CD4-positive, alpha-beta memory T cell (primary cell): Measurements from ENCODE around the gene NR2C1. TPM values are rescaled to one million over a fixed set of nuclear protein-coding genes. Genes with fewer than 3 reads are reported as not detected.
A peak's percentile ranks its signal among the peaks of the same experiment; 100 is the strongest.

Source experiments
- CTCF ChIA-PET: fragments of 350-600 bp; sonication (Branson Sonifier 250); formaldehyde crosslinking; loops from one replicate; lab custom pipeline; 2021; ENCODE audit warnings: inconsistent platforms; ENCODE audit not compliant: partially characterized antibody; lab: Charles Lee
- POLR2A ChIA-PET: fragments of 350-600 bp; sonication (Branson Sonifier 250); formaldehyde crosslinking; loops from one replicate; lab custom pipeline; 2021; ENCODE audit not compliant: partially characterized antibody; lab: Charles Lee
- DNase-seq, 5 donors: peaks; one replicate each; pipeline versions ENCODE4 v3.0.0 to v3.0.0-alpha.2; 2020 to 2022; ENCODE audit warnings: mixed read lengths in 1 of 5
- H3K27ac ChIP-seq: one replicate; pipeline ENCODE4 v1.7.0; 2013; ENCODE audit warnings: low read depth, low read length
- H3K27me3 ChIP-seq: 2 replicates; pipeline ENCODE4 v1.7.0; 2013; ENCODE audit warnings: mild to moderate bottlenecking, low read length, moderate library complexity; ENCODE audit not compliant: insufficient read depth
- H3K36me3 ChIP-seq: 2 replicates; pipeline ENCODE4 v1.7.0; 2013; ENCODE audit warnings: mild to moderate bottlenecking, low read length, moderate library complexity; ENCODE audit not compliant: insufficient read depth
- H3K4me1 ChIP-seq: 2 replicates; pipeline ENCODE4 v1.7.0; 2013; ENCODE audit warnings: mild to moderate bottlenecking, low read length, moderate library complexity; ENCODE audit not compliant: insufficient read depth
- H3K4me3 ChIP-seq, 2 donors: one replicate each; pipeline ENCODE4 v1.7.0; 2013; ENCODE audit warnings: low read length in 2 of 2, mild to moderate bottlenecking in 1 of 2
- H3K9me3 ChIP-seq, 2 donors: one replicate each; pipeline ENCODE4 v1.7.0; 2013; ENCODE audit warnings: low read length in 2 of 2, control low read depth in 1 of 2; ENCODE audit not compliant: control insufficient read depth in 1 of 2
- H3K27ac Mint-ChIP-seq, 7 donors: one replicate each; pipeline ENCODE4 v1.8.0; 2020 to 2021; ENCODE audit warnings: mixed read lengths in 7 of 7, mild to moderate bottlenecking in 6 of 7, inconsistent platforms in 3 of 7, moderate library complexity in 3 of 7
- H3K27me3 Mint-ChIP-seq, 2 donors: one replicate each; pipeline ENCODE4 v1.8.0; 2020 to 2021; ENCODE audit warnings: mixed read lengths in 2 of 2
- H3K36me3 Mint-ChIP-seq, 2 donors: one replicate each; pipeline ENCODE4 v1.8.0; 2020 to 2021; ENCODE audit warnings: mixed read lengths in 2 of 2, inconsistent platforms in 1 of 2, mild to moderate bottlenecking in 1 of 2
- H3K4me1 Mint-ChIP-seq, 4 donors: one replicate each; pipeline ENCODE4 v1.8.0; 2020 to 2021; ENCODE audit warnings: mixed read lengths in 4 of 4, mild to moderate bottlenecking in 1 of 4
- H3K4me3 Mint-ChIP-seq, 8 donors: one replicate each; pipeline ENCODE4 v1.8.0; 2020 to 2021; ENCODE audit warnings: mixed read lengths in 8 of 8, mild to moderate bottlenecking in 7 of 8, moderate library complexity in 6 of 8, inconsistent platforms in 3 of 8
- H3K9me3 Mint-ChIP-seq, 8 donors: one replicate each; pipeline ENCODE4 v1.8.0; 2020 to 2021; ENCODE audit warnings: mixed read lengths in 8 of 8, mild to moderate bottlenecking in 5 of 8, inconsistent platforms in 3 of 8, moderate library complexity in 1 of 8
- intact Hi-C: fragments of 100-400 bp; cut with micrococcal nuclease; formaldehyde crosslinking; loops from one replicate; pipeline ENCODE4 v1.15.1; 2023
- polyA plus RNA-seq, 2 donors: library from polyadenylated mRNA; unstranded; fragments of 300-500 nt; fragmentation: Illumina TruSeq; gene quantifications; one replicate each; pipeline ENCODE4 v1.2.3, GENCODE V29; 2021
- total RNA-seq, 2 experiments: library from RNA; stranded (reverse); gene quantifications; one replicate each; pipeline ENCODE4 v1.2.3, GENCODE V29; 2021

NR2C1 gene
- total and polyA plus RNA-seq, 4 experiments from 2014 or later, result 8.5 to 55.4 (median 29.6) TPM

DNA sequence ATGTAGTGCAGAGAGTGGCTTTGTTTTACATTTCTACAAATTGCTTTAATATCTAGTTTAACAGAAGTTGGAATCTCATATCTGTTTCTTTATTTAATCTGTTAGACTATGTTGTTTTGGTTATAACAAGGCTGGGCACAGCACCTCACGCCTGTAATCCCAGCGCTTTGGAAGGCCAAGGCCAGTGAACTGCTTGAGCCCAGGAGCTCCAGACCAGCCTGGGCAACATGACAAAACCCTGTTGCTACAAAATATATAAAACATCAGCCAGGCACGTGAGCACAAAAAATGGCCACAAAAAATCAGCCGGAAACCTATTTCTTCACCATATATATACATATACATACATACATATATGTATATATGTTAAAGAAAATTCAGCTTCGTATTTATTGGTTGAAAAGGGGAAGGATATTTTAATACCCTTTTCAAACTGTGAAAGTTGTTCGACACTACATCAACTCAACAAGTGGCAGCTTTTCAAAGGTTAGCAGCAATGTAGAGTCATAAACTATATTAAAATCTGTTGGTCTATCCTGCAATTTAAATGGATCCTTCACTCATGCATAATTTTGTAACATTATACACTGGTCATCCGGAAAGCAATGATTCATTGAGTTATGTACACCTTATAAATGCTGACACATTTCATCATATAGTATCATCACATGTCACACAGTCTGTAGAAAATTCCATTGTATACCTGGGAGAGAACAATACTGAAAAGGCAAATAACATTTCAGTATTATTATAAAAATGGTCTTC is 7.1 kb downstream of the NR2C1 start:
- H3K27me3 Mint-ChIP-seq, result no peaks in the 10 kb centered on the region
- H3K27ac Mint-ChIP-seq, result no peak overlapping the region
- H3K4me3 Mint-ChIP-seq, result no peak overlapping the region
- DNase-seq, result no peak
- no peaks in the 10 kb centered on the region for H3K27me3 ChIP-seq
- CTCF ChIA-PET, result no interaction called here
- H3K4me1 Mint-ChIP-seq, result peaks cover 16 to 27% (median 22%) of the 10 kb centered on the region in 4 donors
- H3K27ac ChIP-seq, result no peak overlapping the region
- POLR2A ChIA-PET, result no interaction called here
- H3K4me1 ChIP-seq, result peaks cover 10% of the 10 kb centered on the region
- intact Hi-C loops, result no loop called here
- H3K9me3 Mint-ChIP-seq, result no peaks in the 10 kb centered on the region
- H3K36me3 Mint-ChIP-seq, result peaks cover 26 to 41% of the 10 kb centered on the region in 2 donors
- H3K36me3 ChIP-seq, result no peaks in the 10 kb centered on the region
- H3K4me3 ChIP-seq, result no peak overlapping the region
- no peaks in the 10 kb centered on the region for H3K9me3 ChIP-seq

- H3K27me3 ChIP-seq, result no peaks in the 10 kb centered on the region
- no peaks in the 10 kb centered on the region for H3K4me1 ChIP-seq
- POLR2A ChIA-PET, result no interaction called here
- no peak overlapping the region for H3K27ac Mint-ChIP-seq
- no peak for DNase-seq
- H3K4me3 ChIP-seq, result no peak overlapping the region
- no peaks in the 10 kb centered on the region for H3K27me3 Mint-ChIP-seq
- no peak overlapping the region for H3K4me3 Mint-ChIP-seq
- peaks cover 4 to 7% (median 5%) of the 10 kb centered on the region in 4 donors for H3K4me1 Mint-ChIP-seq
- CTCF ChIA-PET, result no interaction called here
- no peaks in the 10 kb centered on the region for H3K9me3 Mint-ChIP-seq
- H3K36me3 Mint-ChIP-seq, result peaks cover 31 to 58% of the 10 kb centered on the region in 2 donors
- H3K27ac ChIP-seq, result no peak overlapping the region
- intact Hi-C loops, result no loop called here
- no peaks in the 10 kb centered on the region for H3K9me3 ChIP-seq
- peaks cover 30% of the 10 kb centered on the region for H3K36me3 ChIP-seq
These were observed 12.5 kb downstream of the NR2C1 start for GRCh38 chr12:95060951-95061350.

GRCh38 chr12:95059984-95060383 is 13.4 kb downstream of the NR2C1 start:
- intact Hi-C loops, result no loop called here
- ChIA-PET CTCF (no interaction called here), POLR2A (interaction anchor here (0.6 kb wide), 1 partner anchor 13 kb away, joined by 4 read pairs; no protein-coding TSS in a partner anchor)
- Histone ChIP-seq H3K27ac (no peak overlapping the region), H3K4me1 (no peaks in the 10 kb centered on the region), H3K9me3 (no peaks in the 10 kb centered on the region), H3K27me3 (no peaks in the 10 kb centered on the region), H3K4me3 (no peak overlapping the region), H3K36me3 (peaks cover 31% of the 10 kb centered on the region)
- Mint-ChIP-seq H3K36me3 (peaks cover 37 to 62% of the 10 kb centered on the region in 2 donors), H3K27me3 (no peaks in the 10 kb centered on the region), H3K9me3 (no peaks in the 10 kb centered on the region), H3K27ac (no peak overlapping the region), H3K4me1 (peaks cover 4 to 7% (median 5%) of the 10 kb centered on the region in 4 donors), H3K4me3 (no peak overlapping the region)
- DNase-seq, result no peak

GRCh38 chr12:95057424-95057823 is 16.0 kb downstream of the NR2C1 start:
- CTCF ChIA-PET, result no interaction called here
- POLR2A ChIA-PET, result interaction anchor here (0.8 kb wide), 1 partner anchor 16 kb away, joined by 3 read pairs; the partner anchor contains the start of gene NR2C1
- Histone ChIP-seq H3K4me3 (no peak overlapping the region), H3K27ac (no peak overlapping the region), H3K27me3 (no peaks in the 10 kb centered on the region), H3K4me1 (no peaks in the 10 kb centered on the region), H3K9me3 (no peaks in the 10 kb centered on the region), H3K36me3 (peaks cover 31% of the 10 kb centered on the region)
- H3K27me3 Mint-ChIP-seq, result no peaks in the 10 kb centered on the region
- H3K9me3 Mint-ChIP-seq, result no peaks in the 10 kb centered on the region
- peaks cover 32 to 54% of the 10 kb centered on the region in 2 donors for H3K36me3 Mint-ChIP-seq
- intact Hi-C loops, result no loop called here
- no peak for DNase-seq
- H3K4me3 Mint-ChIP-seq, result no peak overlapping the region
- H3K27ac Mint-ChIP-seq, result peak overlapping the region in 1 of 7 donors; percentile 48
- no peaks in the 10 kb centered on the region for H3K4me1 Mint-ChIP-seq

GRCh38 chr12:95055057-95055456 is 18.4 kb downstream of the NR2C1 start:
- H3K27me3 Mint-ChIP-seq, result no peaks in the 10 kb centered on the region
- H3K36me3 ChIP-seq, result peaks cover 35% of the 10 kb centered on the region

GRCh38 chr12:95054206-95054605 is 19.2 kb downstream of the NR2C1 start:
- intact Hi-C loops, result no loop called here
- H3K4me1 ChIP-seq, result no peaks in the 10 kb centered on the region
- H3K36me3 Mint-ChIP-seq, result peaks cover 35 to 47% of the 10 kb centered on the region in 2 donors
- H3K4me3 Mint-ChIP-seq, result no peak overlapping the region
- H3K27me3 Mint-ChIP-seq, result no peaks in the 10 kb centered on the region
- no peaks in the 10 kb centered on the region for H3K4me1 Mint-ChIP-seq
- H3K27ac Mint-ChIP-seq, result no peak overlapping the region
- DNase-seq, result no peak
- ChIA-PET CTCF (no interaction called here), POLR2A (no interaction called here)
- H3K9me3 Mint-ChIP-seq, result no peaks in the 10 kb centered on the region
- H3K4me3 ChIP-seq, result no peak overlapping the region
- H3K27ac ChIP-seq, result no peak overlapping the region
- H3K9me3 ChIP-seq, result no peaks in the 10 kb centered on the region
- H3K27me3 ChIP-seq, result no peaks in the 10 kb centered on the region
- H3K36me3 ChIP-seq, result peaks cover 29% of the 10 kb centered on the region

More at GRCh38 chr12:95055057-95055456, 18.4 kb downstream of the NR2C1 start:
- CTCF ChIA-PET, result no interaction called here
- no peaks in the 10 kb centered on the region for H3K27me3 ChIP-seq
- no peak for DNase-seq
- no peaks in the 10 kb centered on the region for H3K4me1 ChIP-seq
- Mint-ChIP-seq H3K4me1 (no peaks in the 10 kb centered on the region), H3K36me3 (peaks cover 34 to 52% of the 10 kb centered on the region in 2 donors), H3K27ac (no peak overlapping the region), H3K9me3 (no peaks in the 10 kb centered on the region), H3K4me3 (no peak overlapping the region)
- H3K27ac ChIP-seq, result no peak overlapping the region
- intact Hi-C loops, result no loop called here
- POLR2A ChIA-PET, result no interaction called here
- H3K9me3 ChIP-seq, result no peaks in the 10 kb centered on the region
- H3K4me3 ChIP-seq, result no peak overlapping the region

GRCh38 chr12:95051241-95051640 is 22.2 kb downstream of the NR2C1 start:
- POLR2A ChIA-PET, result interaction anchor here (0.6 kb wide), 1 partner anchor 26 kb away, joined by 3 read pairs; no protein-coding TSS in a partner anchor
- Mint-ChIP-seq H3K27ac (no peak overlapping the region), H3K9me3 (no peaks in the 10 kb centered on the region), H3K4me1 (no peaks in the 10 kb centered on the region), H3K27me3 (no peaks in the 10 kb centered on the region), H3K4me3 (no peak overlapping the region), H3K36me3 (peaks cover 42 to 53% of the 10 kb centered on the region in 2 donors)
- Histone ChIP-seq H3K4me3 (no peak overlapping the region), H3K4me1 (no peaks in the 10 kb centered on the region), H3K9me3 (no peaks in the 10 kb centered on the region), H3K27ac (no peak overlapping the region), H3K27me3 (no peaks in the 10 kb centered on the region), H3K36me3 (peaks cover 20% of the 10 kb centered on the region)
- CTCF ChIA-PET, result no interaction called here
- intact Hi-C loops, result no loop called here
- DNase-seq, result no peak
